Measurements from ENCODE around the gene COG1. TPM values are rescaled to one million over a fixed set of nuclear protein-coding genes. Genes with fewer than 3 reads are reported as not detected.

COG1 gene
- total and polyA plus RNA-seq, 2 of the 8 experiments (the other 6 are each of a cell fraction or from before 2014, with no cell fraction given): 11.0 to 19.5 TPM

GRCh38 chr17:73158133-73158532 lies 34.7 kb upstream of the COG1 start:
- Histone ChIP-seq H2BK12ac (ENCODE audit: low read depth, low read length) (no peak overlapping the region), H3K79me1 (ENCODE audit: low read depth, low read length) (no peaks in the 10 kb centered on the region), H4K20me1 (replicated peaks in 1 of 2; ENCODE audit: control insufficient read depth in 1 of 2, insufficient read depth in 2 of 2, low read length in 2 of 2) (no peaks in the 10 kb centered on the region), H3K4me3 (ENCODE audit: extremely low read depth in 1 of 4, insufficient read depth in 2 of 4, low read depth in 3 of 4, low read length in 4 of 4) (no peak overlapping the region), H2BK20ac (ENCODE audit: low read length) (no peak overlapping the region), H3K9ac (replicated peaks in 1 of 4; ENCODE audit: extremely low read depth in 1 of 4, low read depth in 3 of 4, low read length in 3 of 4) (no peak overlapping the region), H3K18ac (ENCODE audit: extremely low read depth, low read length) (no peak overlapping the region), H3K4me2 (ENCODE audit: insufficient read depth in 1 of 2, low read depth in 2 of 2, low read length in 2 of 2) (no peak overlapping the region), H3K23ac (ENCODE audit: insufficient read length) (no peak overlapping the region), H2AFZ (ENCODE audit: low read length) (no peak overlapping the region), H3K56ac (replicated peaks; ENCODE audit: insufficient read length, low read depth, low read length) (no peak overlapping the region), H4K91ac (replicated peaks; ENCODE audit: insufficient read length, low read length) (no peak overlapping the region), H2BK15ac (ENCODE audit: low read length) (no peak overlapping the region), H3K9me3 (ENCODE audit: insufficient read depth in 2 of 2, low read depth in 1 of 2, low read length in 1 of 2) (no peaks in the 10 kb centered on the region), H3K27me3 (replicated peaks in 1 of 4; ENCODE audit: control insufficient read depth in 3 of 4, extremely low read depth in 1 of 4, insufficient read depth in 3 of 4, low read length in 3 of 4) (peaks cover 0 to 5% (median 4%) of the 10 kb centered on the region in 4 experiments; a peak in 6 of 7 replicates), H4K8ac (ENCODE audit: extremely low read depth, insufficient read depth, low read length) (no peak overlapping the region), H2BK120ac (replicated peaks; ENCODE audit: low read depth, low read length) (no peak overlapping the region), H2AK5ac (ENCODE audit: low read depth, low read length) (no peak overlapping the region), H3K27ac (ENCODE audit: low read depth, low read length) (no peak overlapping the region), H3K36me3 (ENCODE audit: control insufficient read depth in 2 of 4, insufficient read depth in 4 of 4, low read length in 3 of 4) (no peaks in the 10 kb centered on the region), H2BK5ac (ENCODE audit: low read depth, low read length) (no peak overlapping the region), H4K5ac (ENCODE audit: insufficient read length, low read depth, low read length) (no peak overlapping the region), H3K23me2 (ENCODE audit: low read depth, low read length) (0 out of 2 replicates have a peak, but pooled peaks cover 3% of the 10 kb centered on the region), H3K14ac (ENCODE audit: insufficient read length) (no peak overlapping the region), H3K4me1 (replicated peaks in 1 of 4; ENCODE audit: control insufficient read depth in 3 of 4, insufficient read depth in 4 of 4, low read length in 3 of 4) (peaks cover 5 to 10% (median 8%) of the 10 kb centered on the region in 4 experiments; a peak in 6 of 7 replicates), H3K4ac (replicated peaks; ENCODE audit: insufficient read length, low read depth, low read length) (no peak overlapping the region), H3K79me2 (ENCODE audit: control insufficient read depth in 1 of 2, insufficient read depth in 2 of 2, low read length in 2 of 2) (no peaks in the 10 kb centered on the region)
- POLR2A ChIA-PET (ENCODE audit: partially characterized antibody): interaction anchor here (3.2 kb wide), 1 partner anchor 9 kb away, joined by 11 read pairs; no protein-coding TSS in a partner anchor
- FAIRE-seq: no peak
- WGBS, 2 experiments (ENCODE audit: extremely low coverage in 1 of 2, insufficient coverage in 1 of 2, insufficient read length in 1 of 2, insufficient replicate concordance in 2 of 2, low coverage in 1 of 2, low lambda C conversion rate in 2 of 2, missing lambda C conversion rate in 1 of 2): 87% methylated on average over 2 of the region's 2 CpGs; no CpG with 5 or more reads in 1 of the 2 experiments
- no peak for DNase-seq (ENCODE audit: low read depth in 1 of 2, low spot score in 2 of 2)
- CTCF ChIA-PET (ENCODE audit: partially characterized antibody): interaction anchor here (1.1 to 4.2 kb wide), 2 partner anchors 432 to 598 kb away, joined by 3 to 17 read pairs; no protein-coding TSS in a partner anchor
- TF ChIP-seq SIRT6 (IDR thresholded peaks at IDR 0.05; ENCODE audit: low read length): no peak
- no peak for TF ChIP-seq RBBP5 (IDR thresholded peaks at IDR 0.05; ENCODE audit: borderline replicate concordance, low read depth, low read length)
- TF ChIP-seq KDM1A (IDR thresholded peaks at IDR 0.05; ENCODE audit: borderline replicate concordance, low read length): peak; percentile 68
- no peak for TF ChIP-seq SAP30 (IDR thresholded peaks at IDR 0.05; ENCODE audit: insufficient read depth, insufficient replicate concordance, low read length)
- no peak for TF ChIP-seq ASH2L (IDR thresholded peaks at IDR 0.05; ENCODE audit: low read length)
- TF ChIP-seq RAD21 (IDR thresholded peaks at IDR 0.05 in 1 of 2, conservative IDR thresholded peaks at IDR 0.05 in 1 of 2; ENCODE audit: low read depth in 2 of 2, low read length in 2 of 2): no peak
- TF ChIP-seq SRF (IDR thresholded peaks at IDR 0.05; ENCODE audit: low read depth, low read length): no peak
- no peak for TF ChIP-seq BACH1 (IDR thresholded peaks at IDR 0.05; ENCODE audit: low read length)
